IPS-18a (cell line): ENCODE data around the gene ITGB5.

ENCODE experiments used
- H3K27ac ChIP-seq: one replicate; pipeline ENCODE4 v1.5.1; 2013; ENCODE audit warnings: low read length
- H3K27me3 ChIP-seq: one replicate; pipeline ENCODE4 v1.6.1; 2013; ENCODE audit warnings: mild to moderate bottlenecking, low read length; ENCODE audit not compliant: control insufficient read depth, insufficient read depth
- H3K36me3 ChIP-seq: one replicate; pipeline ENCODE4 v1.6.1; 2013; ENCODE audit warnings: low read depth, low read length; ENCODE audit not compliant: control insufficient read depth
- H3K4me1 ChIP-seq: one replicate; pipeline ENCODE4 v1.6.1; 2013; ENCODE audit warnings: low read depth, low read length; ENCODE audit not compliant: control insufficient read depth
- H3K4me3 ChIP-seq: one replicate; pipeline ENCODE4 v1.5.1; 2013; ENCODE audit warnings: low read length
- H3K9ac ChIP-seq: one replicate; pipeline ENCODE4 v1.6.1; 2013; ENCODE audit warnings: mild to moderate bottlenecking, low read length, moderate library complexity
- H3K9me3 ChIP-seq: one replicate; pipeline ENCODE4 v1.6.1; 2013; ENCODE audit warnings: low read depth, low read length; ENCODE audit not compliant: control insufficient read depth

The ITGB5 gene

GRCh38 chr3:124918524-124918923, 31.4 kb upstream of the ITGB5 start:
- Histone ChIP-seq H3K4me1 (no peaks in the 10 kb centered on the region), H3K9ac (no peak overlapping the region), H3K27ac (no peak overlapping the region), H3K4me3 (no peak overlapping the region), H3K27me3 (no peaks in the 10 kb centered on the region), H3K36me3 (no peaks in the 10 kb centered on the region), H3K9me3 (no peaks in the 10 kb centered on the region)

- Histone ChIP-seq H3K4me1 (no peaks in the 10 kb centered on the region), H3K9ac (no peak overlapping the region), H3K36me3 (no peaks in the 10 kb centered on the region), H3K9me3 (no peaks in the 10 kb centered on the region), H3K27ac (no peak overlapping the region), H3K27me3 (no peaks in the 10 kb centered on the region), H3K4me3 (no peak overlapping the region)
Observed at GRCh38 chr3:124916837-124917409, 29.8 kb upstream of the ITGB5 start.

- no peak overlapping the region for H3K27ac ChIP-seq
- no peak overlapping the region for H3K9ac ChIP-seq
- no peaks in the 10 kb centered on the region for H3K9me3 ChIP-seq
- H3K4me1 ChIP-seq = no peaks in the 10 kb centered on the region
- H3K27me3 ChIP-seq = no peaks in the 10 kb centered on the region
- no peak overlapping the region for H3K4me3 ChIP-seq
- H3K36me3 ChIP-seq = no peaks in the 10 kb centered on the region
Observed at GRCh38 chr3:124915254-124915653, 28.1 kb upstream of the ITGB5 start.

GRCh38 chr3:124907957-124908356, 20.8 kb upstream of the ITGB5 start:
- no peaks in the 10 kb centered on the region for H3K9me3 ChIP-seq
- no peaks in the 10 kb centered on the region for H3K4me1 ChIP-seq
- no peak overlapping the region for H3K9ac ChIP-seq
- H3K27ac ChIP-seq = no peak overlapping the region
- no peaks in the 10 kb centered on the region for H3K36me3 ChIP-seq
- H3K4me3 ChIP-seq = no peak overlapping the region
- H3K27me3 ChIP-seq = no peaks in the 10 kb centered on the region

- H3K36me3 ChIP-seq = no peaks in the 10 kb centered on the region
- H3K9ac ChIP-seq = no peak overlapping the region
- no peak overlapping the region for H3K27ac ChIP-seq
- no peaks in the 10 kb centered on the region for H3K27me3 ChIP-seq
- no peak overlapping the region for H3K4me3 ChIP-seq
- H3K4me1 ChIP-seq = no peaks in the 10 kb centered on the region
- no peaks in the 10 kb centered on the region for H3K9me3 ChIP-seq
Observed at GRCh38 chr3:124904835-124905492, 17.8 kb upstream of the ITGB5 start.

GRCh38 chr3:124903896-124904834, 17.0 kb upstream of the ITGB5 start:
- no peaks in the 10 kb centered on the region for H3K9me3 ChIP-seq
- H3K27me3 ChIP-seq = no peaks in the 10 kb centered on the region
- H3K36me3 ChIP-seq = no peaks in the 10 kb centered on the region
- no peak overlapping the region for H3K4me3 ChIP-seq
- no peak overlapping the region for H3K27ac ChIP-seq
- H3K4me1 ChIP-seq = no peaks in the 10 kb centered on the region
- H3K9ac ChIP-seq = no peak overlapping the region

- no peaks in the 10 kb centered on the region for H3K27me3 ChIP-seq
- no peaks in the 10 kb centered on the region for H3K9me3 ChIP-seq
- no peak overlapping the region for H3K4me3 ChIP-seq
- H3K4me1 ChIP-seq = no peaks in the 10 kb centered on the region
- no peak overlapping the region for H3K9ac ChIP-seq
- no peak overlapping the region for H3K27ac ChIP-seq
- no peaks in the 10 kb centered on the region for H3K36me3 ChIP-seq
Observed at GRCh38 chr3:124896824-124897526, 9.8 kb upstream of the ITGB5 start.

- H3K27me3 ChIP-seq = no peaks in the 10 kb centered on the region
- H3K4me3 ChIP-seq = no peak overlapping the region
- peaks cover 4% of the 10 kb centered on the region for H3K4me1 ChIP-seq
- no peak overlapping the region for H3K9ac ChIP-seq
- H3K36me3 ChIP-seq = no peaks in the 10 kb centered on the region
- no peak overlapping the region for H3K27ac ChIP-seq
- no peaks in the 10 kb centered on the region for H3K9me3 ChIP-seq
Observed at GRCh38 chr3:124895756-124896155, 8.6 kb upstream of the ITGB5 start.

GRCh38 chr3:124893526-124893925, 6.4 kb upstream of the ITGB5 start:
- H3K36me3 ChIP-seq = no peaks in the 10 kb centered on the region
- peaks cover under 1% of the 10 kb centered on the region for H3K27me3 ChIP-seq
- no peaks in the 10 kb centered on the region for H3K9me3 ChIP-seq
- H3K4me1 ChIP-seq = peaks cover 19% of the 10 kb centered on the region
- H3K4me3 ChIP-seq = no peak overlapping the region
- no peak overlapping the region for H3K9ac ChIP-seq
- no peak overlapping the region for H3K27ac ChIP-seq

- peaks cover 26% of the 10 kb centered on the region for H3K4me1 ChIP-seq
- H3K4me3 ChIP-seq = no peak overlapping the region
- H3K36me3 ChIP-seq = no peaks in the 10 kb centered on the region
- H3K27me3 ChIP-seq = peaks cover 8% of the 10 kb centered on the region
- no peak overlapping the region for H3K27ac ChIP-seq
- H3K9me3 ChIP-seq = no peaks in the 10 kb centered on the region
- no peak overlapping the region for H3K9ac ChIP-seq
Observed at GRCh38 chr3:124890573-124891190, 3.5 kb upstream of the ITGB5 start.
